BLaER1 (cell line): Measurements from ENCODE around the gene TNFRSF13B.
"Not testable (repeated sequence)": the region's sequence is repeated elsewhere in the genome, so short reads cannot be mapped to it uniquely, and the experiment has no call there.

Experiments used
- H3K27ac ChIP-seq: shearing (Covaris generic); formaldehyde crosslinking; 2 replicates; pipeline ENCODE4 v1.8.1; 2022
- H3K27me3 ChIP-seq: shearing (Covaris generic); formaldehyde crosslinking; 2 replicates; pipeline ENCODE4 v1.8.1; 2022
- H3K36me3 ChIP-seq: shearing (Covaris generic); formaldehyde crosslinking; 2 replicates; pipeline ENCODE4 v1.8.1; 2022
- H3K4me1 ChIP-seq: shearing (Covaris generic); formaldehyde crosslinking; 2 replicates; pipeline ENCODE4 v1.8.1; 2022
- H3K4me2 ChIP-seq: shearing (Covaris generic); formaldehyde crosslinking; 2 replicates; pipeline ENCODE4 v1.8.1; 2022
- H3K4me3 ChIP-seq: shearing (Covaris generic); formaldehyde crosslinking; 2 replicates; pipeline ENCODE4 v1.8.1; 2022
- H3K9ac ChIP-seq: shearing (Covaris generic); formaldehyde crosslinking; 2 replicates; pipeline ENCODE4 v1.8.1; 2022
- H3K9me3 ChIP-seq: shearing (Covaris generic); formaldehyde crosslinking; 2 replicates; pipeline ENCODE4 v1.8.1; 2022
- H4K20me1 ChIP-seq: shearing (Covaris generic); formaldehyde crosslinking; 2 replicates; pipeline ENCODE4 v1.8.1; 2022
- Cebpa-rat ChIP-seq: shearing (Covaris generic); IDR thresholded peaks from 2 replicates; pipeline ENCODE4 v1.8.1; 2022

Gene TNFRSF13B

GRCh38 chr17:16971458-16972338, at the start of gene TNFRSF13B:
TNFRSF13B (minus strand) TSS chr17:16972118; CDS start chr17:16972075, 43 bp downstream.
- Histone ChIP-seq H3K27me3 (no peaks in the 10 kb centered on the region), H3K36me3 (no peaks in the 10 kb centered on the region), H3K9me3 (peaks cover 5% of the 10 kb centered on the region; the same call in 1 of the 2 replicates), H4K20me1 (no peaks in the 10 kb centered on the region), H3K4me1 (peaks cover 93% of the 10 kb centered on the region), H3K27ac (peak within 1 kb of the TSS; percentile 82), H3K9ac (peak within 1 kb of the TSS; percentile 72; the same call in 1 of the 2 replicates), H3K4me2 (peak within 1 kb of the TSS; percentile 80), H3K4me3 (no peak within 1 kb of the TSS; the same call in 1 of the 2 replicates)
- no peak for TF ChIP-seq Cebpa-rat

- Histone ChIP-seq H4K20me1 (no peaks in the 10 kb centered on the region), H3K9ac (no peak overlapping the region), H3K4me2 (no peak overlapping the region), H3K9me3 (no peaks in the 10 kb centered on the region), H3K36me3 (no peaks in the 10 kb centered on the region), H3K27ac (no peak overlapping the region), H3K4me3 (no peak overlapping the region), H3K4me1 (peaks cover 60% of the 10 kb centered on the region), H3K27me3 (no peaks in the 10 kb centered on the region)
- TF ChIP-seq Cebpa-rat, result no peak
Observed at GRCh38 chr17:17021194-17021863, 49.4 kb upstream of the TNFRSF13B start.

GRCh38 chr17:17020821-17021193, 48.9 kb upstream of the TNFRSF13B start:
- Histone ChIP-seq H4K20me1 (no peaks in the 10 kb centered on the region), H3K36me3 (no peaks in the 10 kb centered on the region), H3K4me2 (no peak overlapping the region), H3K27me3 (no peaks in the 10 kb centered on the region), H3K27ac (no peak overlapping the region), H3K9me3 (no peaks in the 10 kb centered on the region), H3K4me1 (peaks cover 60% of the 10 kb centered on the region), H3K4me3 (no peak overlapping the region), H3K9ac (no peak overlapping the region)
- no peak for TF ChIP-seq Cebpa-rat

- no peaks in the 10 kb centered on the region for H4K20me1 ChIP-seq
- H3K36me3 ChIP-seq, result no peaks in the 10 kb centered on the region
- H3K9ac ChIP-seq, result no peak overlapping the region
- H3K4me1 ChIP-seq, result peaks cover 60% of the 10 kb centered on the region
- TF ChIP-seq Cebpa-rat, result no peak
- H3K27ac ChIP-seq, result no peak overlapping the region
- H3K4me3 ChIP-seq, result no peak overlapping the region
- no peak overlapping the region for H3K4me2 ChIP-seq
- no peaks in the 10 kb centered on the region for H3K27me3 ChIP-seq
- no peaks in the 10 kb centered on the region for H3K9me3 ChIP-seq
Observed at GRCh38 chr17:17019891-17020456, 48.1 kb upstream of the TNFRSF13B start.

- Histone ChIP-seq H3K4me2 (no peak overlapping the region; the same call in 1 of the 2 replicates), H3K36me3 (no peaks in the 10 kb centered on the region), H4K20me1 (no peaks in the 10 kb centered on the region), H3K27ac (no peak overlapping the region; the same call in 1 of the 2 replicates), H3K4me1 (peaks cover 60% of the 10 kb centered on the region), H3K9ac (no peak overlapping the region), H3K9me3 (no peaks in the 10 kb centered on the region), H3K27me3 (no peaks in the 10 kb centered on the region), H3K4me3 (no peak overlapping the region)
- no peak for TF ChIP-seq Cebpa-rat
Observed at GRCh38 chr17:17019430-17019762, 47.5 kb upstream of the TNFRSF13B start.

GRCh38 chr17:17018612-17019429, 46.9 kb upstream of the TNFRSF13B start:
- peak overlapping the region; percentile 85 for H3K4me2 ChIP-seq
- H3K9me3 ChIP-seq, result no peaks in the 10 kb centered on the region
- no peak overlapping the region for H3K4me3 ChIP-seq
- peak overlapping the region; percentile 72 for H3K27ac ChIP-seq
- no peak for TF ChIP-seq Cebpa-rat
- peaks cover 63% of the 10 kb centered on the region for H3K4me1 ChIP-seq
- no peaks in the 10 kb centered on the region for H3K27me3 ChIP-seq
- H3K36me3 ChIP-seq, result no peaks in the 10 kb centered on the region
- H4K20me1 ChIP-seq, result no peaks in the 10 kb centered on the region
- no peak overlapping the region for H3K9ac ChIP-seq

GRCh38 chr17:17018021-17018441, 46.1 kb upstream of the TNFRSF13B start:
- H3K27me3 ChIP-seq, result no peaks in the 10 kb centered on the region
- H3K9me3 ChIP-seq, result no peaks in the 10 kb centered on the region
- H3K9ac ChIP-seq, result peak overlapping the region; percentile 48; the same call in 1 of the 2 replicates
- H3K36me3 ChIP-seq, result no peaks in the 10 kb centered on the region
- H4K20me1 ChIP-seq, result no peaks in the 10 kb centered on the region
- no peak for TF ChIP-seq Cebpa-rat
- no peak overlapping the region for H3K4me3 ChIP-seq
- H3K4me2 ChIP-seq, result peak overlapping the region; percentile 85
- peaks cover 65% of the 10 kb centered on the region for H3K4me1 ChIP-seq
- peak overlapping the region; percentile 72 for H3K27ac ChIP-seq

- Histone ChIP-seq H4K20me1 (no peaks in the 10 kb centered on the region), H3K4me1 (peaks cover 69% of the 10 kb centered on the region), H3K27me3 (no peaks in the 10 kb centered on the region), H3K9ac (peak overlapping the region; percentile 48; the same call in 1 of the 2 replicates), H3K4me2 (peak overlapping the region; percentile 85), H3K36me3 (no peaks in the 10 kb centered on the region), H3K27ac (peak overlapping the region; percentile 72), H3K9me3 (no peaks in the 10 kb centered on the region), H3K4me3 (no peak overlapping the region)
- no peak for TF ChIP-seq Cebpa-rat
Observed at GRCh38 chr17:17017343-17018014, 45.6 kb upstream of the TNFRSF13B start.

- H4K20me1 ChIP-seq, H3K36me3 ChIP-seq, H3K9ac ChIP-seq, H3K27me3 ChIP-seq, H3K9me3 ChIP-seq, H3K4me3 ChIP-seq: not testable (repeated sequence)
- Histone ChIP-seq H3K4me2 (peak overlapping the region; percentile 85), H3K27ac (peak overlapping the region; percentile 72; the same call in 1 of the 2 replicates), H3K4me1 (peaks cover 73% of the 10 kb centered on the region)
Observed at GRCh38 chr17:17016199-17017197, 44.6 kb upstream of the TNFRSF13B start.
